Keratinocyte (primary cell): ENCODE measurements around the gene APP.

ENCODE experiments used
- EZH2 ChIP-seq: IDR thresholded peaks from one replicate; pipeline ENCODE4 v1.6.1; 2012; ENCODE audit warnings: inconsistent platforms, mild to moderate bottlenecking, low read length, moderate library complexity
- TF ChIP-seq, protein P1 (sequence below), 3 experiments: IDR thresholded peaks in 1 of 3; conservative IDR thresholded peaks in 1 of 3; optimal IDR thresholded peaks in 1 of 3; 2 replicates in 2 of 3; 3 replicates in 1 of 3; pipeline versions ENCODE3 to v1.5.1; 2011; ENCODE audit warnings: low read length in 3 of 3, mild to moderate bottlenecking in 3 of 3, moderate library complexity in 2 of 3, control low read depth in 1 of 3, inconsistent platforms in 1 of 3; ENCODE audit not compliant: insufficient read depth in 2 of 3; ENCODE audit errors: extremely low read depth in 1 of 3

DNA sequence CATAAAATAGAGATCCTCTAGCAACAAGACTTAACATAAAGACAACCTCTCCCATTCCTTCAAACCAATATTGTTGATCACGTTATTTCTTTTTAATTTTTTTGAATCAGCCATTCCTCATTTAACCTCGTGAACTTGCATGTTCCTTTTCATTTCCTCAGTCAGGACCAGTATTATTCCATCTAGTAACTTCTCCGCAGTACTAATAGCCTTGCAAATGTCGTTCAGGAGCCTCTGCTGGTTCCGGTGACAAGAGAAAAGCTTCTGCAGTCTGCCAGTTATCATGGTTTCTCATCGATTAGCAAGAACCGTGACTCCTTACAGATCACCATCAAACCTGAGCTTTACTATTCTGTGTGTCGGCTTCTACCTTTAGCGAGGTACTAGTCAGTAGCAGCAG, 3.0 kb downstream of the APP start:
- TF ChIP-seq, protein P1, sequence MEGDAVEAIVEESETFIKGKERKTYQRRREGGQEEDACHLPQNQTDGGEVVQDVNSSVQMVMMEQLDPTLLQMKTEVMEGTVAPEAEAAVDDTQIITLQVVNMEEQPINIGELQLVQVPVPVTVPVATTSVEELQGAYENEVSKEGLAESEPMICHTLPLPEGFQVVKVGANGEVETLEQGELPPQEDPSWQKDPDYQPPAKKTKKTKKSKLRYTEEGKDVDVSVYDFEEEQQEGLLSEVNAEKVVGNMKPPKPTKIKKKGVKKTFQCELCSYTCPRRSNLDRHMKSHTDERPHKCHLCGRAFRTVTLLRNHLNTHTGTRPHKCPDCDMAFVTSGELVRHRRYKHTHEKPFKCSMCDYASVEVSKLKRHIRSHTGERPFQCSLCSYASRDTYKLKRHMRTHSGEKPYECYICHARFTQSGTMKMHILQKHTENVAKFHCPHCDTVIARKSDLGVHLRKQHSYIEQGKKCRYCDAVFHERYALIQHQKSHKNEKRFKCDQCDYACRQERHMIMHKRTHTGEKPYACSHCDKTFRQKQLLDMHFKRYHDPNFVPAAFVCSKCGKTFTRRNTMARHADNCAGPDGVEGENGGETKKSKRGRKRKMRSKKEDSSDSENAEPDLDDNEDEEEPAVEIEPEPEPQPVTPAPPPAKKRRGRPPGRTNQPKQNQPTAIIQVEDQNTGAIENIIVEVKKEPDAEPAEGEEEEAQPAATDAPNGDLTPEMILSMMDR (optimal IDR thresholded peaks at IDR 0.05 in 1 of 3, IDR thresholded peaks at IDR 0.05 in 1 of 3, conservative IDR thresholded peaks at IDR 0.05 in 1 of 3; ENCODE audit: extremely low read depth in 1 of 3, insufficient read depth in 2 of 3, low read length in 3 of 3) = no peak
- no peak for TF ChIP-seq EZH2
